GM12872 (cell line): Measurements from ENCODE around the gene CAPN8.

ENCODE experiments used
- CTCF ChIP-seq: IDR thresholded peaks from 3 replicates; pipeline ENCODE4 v1.5.1; 2011; ENCODE audit warnings: low read depth, mild to moderate bottlenecking, low read length, moderate library complexity; ENCODE audit not compliant: insufficient read depth

CAPN8 gene

GRCh38 chr1:223665592-223666312 lies at the start of gene CAPN8:
Gene CAPN8 (minus strand): TSS chr1:223665701. CDS start chr1:223665646, 55 bp downstream.
- no peak for TF ChIP-seq CTCF

- TF ChIP-seq CTCF = no peak
Measured at GRCh38 chr1:223714849-223715603, 49.5 kb upstream of the CAPN8 start.

DNA sequence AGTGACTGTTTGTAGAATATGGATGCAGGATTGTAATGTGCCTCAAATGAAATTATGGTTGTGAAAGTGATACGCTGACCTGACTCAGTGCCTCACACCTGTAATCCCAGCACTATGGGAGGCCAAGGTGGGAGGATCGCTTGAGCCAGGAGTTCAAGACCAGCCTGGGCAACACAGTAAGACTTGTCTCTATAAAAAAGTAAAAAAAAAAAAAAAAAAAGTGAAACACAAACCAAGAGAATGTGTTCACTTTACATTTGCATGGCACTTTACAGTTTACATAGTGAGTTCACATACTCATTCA lies 48.9 kb upstream of the CAPN8 start:
- no peak for TF ChIP-seq CTCF

GRCh38 chr1:223713546-223714420 lies 48.3 kb upstream of the CAPN8 start:
- TF ChIP-seq CTCF = no peak

DNA sequence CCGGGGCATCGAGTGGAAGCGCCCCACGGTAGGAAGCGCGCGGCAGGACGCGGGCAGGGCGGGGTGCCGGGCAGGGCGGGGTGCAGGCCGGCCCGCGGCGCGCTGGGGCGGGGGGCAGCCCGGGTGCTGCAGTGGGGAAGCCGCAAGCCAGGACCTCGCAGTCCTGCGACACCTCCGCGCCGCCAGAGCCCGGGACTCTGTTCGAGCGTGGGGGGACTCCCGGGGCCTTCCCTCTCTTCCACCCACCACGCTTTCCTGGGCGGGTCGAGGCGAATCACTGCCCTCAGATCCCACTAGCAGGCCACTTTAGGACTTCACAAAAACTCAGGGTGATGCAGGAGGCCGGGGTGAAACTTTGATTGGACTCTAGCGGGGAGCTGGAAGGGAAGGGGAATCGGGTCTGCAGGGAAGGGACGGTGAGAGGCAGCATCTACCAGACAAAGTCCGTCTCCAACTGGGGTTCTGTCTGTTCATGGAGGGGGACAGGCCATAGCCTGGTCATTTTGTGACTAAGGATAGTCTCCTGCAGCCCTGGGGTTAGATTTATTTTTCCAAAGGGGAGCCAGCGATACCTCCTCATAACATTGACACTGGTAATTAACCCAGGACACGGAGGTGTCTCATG lies 47.5 kb upstream of the CAPN8 start:
- TF ChIP-seq CTCF = no peak

GRCh38 chr1:223712194-223712849 lies 46.8 kb upstream of the CAPN8 start, which contains the start of gene CAPN2:
Gene CAPN2 (plus strand): TSS chr1:223712539. CDS start chr1:223712641, 102 bp downstream.
- peak; percentile 51; the same call in 1 of the 3 replicates for TF ChIP-seq CTCF
